ENCODE data around the gene SEC14L1. TPM values are rescaled to one million over a fixed set of nuclear protein-coding genes. Genes with fewer than 3 reads are reported as not detected.
A peak's percentile ranks its signal among the peaks of the same experiment; 100 is the strongest.

The SEC14L1 gene
- total and polyA plus RNA-seq, 2 donors = 13.5 to 28.7 TPM

GRCh38 chr17:77203846-77204245 is 63.1 kb downstream of the SEC14L1 start:
- H3K4me1 ChIP-seq (ENCODE audit: control insufficient read depth in 2 of 2, insufficient read depth in 2 of 2, low read length in 2 of 2) = no peaks in the 10 kb centered on the region
- 98% methylated on average over 13 of the region's 13 CpGs for WGBS
- no peak overlapping the region for H3K27ac ChIP-seq (ENCODE audit: low read depth in 1 of 2, low read length in 1 of 2)
- no peaks in the 10 kb centered on the region for H3K27me3 ChIP-seq (ENCODE audit: control insufficient read depth in 2 of 2, insufficient read depth in 1 of 2, low read length in 1 of 2)
- peaks cover 73 to 74% of the 10 kb centered on the region in 2 donors for H3K36me3 ChIP-seq (ENCODE audit: control insufficient read depth in 2 of 2, insufficient read depth in 2 of 2, low read length in 1 of 2)
- H3K4me3 ChIP-seq (ENCODE audit: low read length in 2 of 2) = no peak overlapping the region
- no peak for DNase-seq (ENCODE audit: low read depth in 6 of 9, low spot score in 9 of 9)
- H3K9me3 ChIP-seq (ENCODE audit: control insufficient read depth in 2 of 2, insufficient read depth in 1 of 2, low read length in 1 of 2) = no peaks in the 10 kb centered on the region

GRCh38 chr17:77204536-77204935 is 63.8 kb downstream of the SEC14L1 start:
- Histone ChIP-seq H3K36me3 (ENCODE audit: control insufficient read depth in 2 of 2, insufficient read depth in 2 of 2, low read length in 1 of 2) (peaks cover 73 to 74% of the 10 kb centered on the region in 2 donors), H3K27ac (ENCODE audit: low read depth in 1 of 2, low read length in 1 of 2) (no peak overlapping the region), H3K4me3 (ENCODE audit: low read length in 2 of 2) (no peak overlapping the region), H3K27me3 (ENCODE audit: control insufficient read depth in 2 of 2, insufficient read depth in 1 of 2, low read length in 1 of 2) (no peaks in the 10 kb centered on the region), H3K4me1 (ENCODE audit: control insufficient read depth in 2 of 2, insufficient read depth in 2 of 2, low read length in 2 of 2) (no peaks in the 10 kb centered on the region), H3K9me3 (ENCODE audit: control insufficient read depth in 2 of 2, insufficient read depth in 1 of 2, low read length in 1 of 2) (no peaks in the 10 kb centered on the region)
- no peak for DNase-seq (ENCODE audit: low read depth in 6 of 9, low spot score in 9 of 9)
- 98% methylated on average over 8 of the region's 8 CpGs for WGBS

GRCh38 chr17:77205396-77206125 is 64.8 kb downstream of the SEC14L1 start:
- Histone ChIP-seq H3K9me3 (ENCODE audit: control insufficient read depth in 2 of 2, insufficient read depth in 1 of 2, low read length in 1 of 2) (no peaks in the 10 kb centered on the region), H3K4me1 (ENCODE audit: control insufficient read depth in 2 of 2, insufficient read depth in 2 of 2, low read length in 2 of 2) (peaks cover 0 to 9% of the 10 kb centered on the region in 2 donors), H3K27me3 (ENCODE audit: control insufficient read depth in 2 of 2, insufficient read depth in 1 of 2, low read length in 1 of 2) (no peaks in the 10 kb centered on the region), H3K27ac (ENCODE audit: low read depth in 1 of 2, low read length in 1 of 2) (no peak overlapping the region), H3K4me3 (ENCODE audit: low read length in 2 of 2) (no peak overlapping the region), H3K36me3 (ENCODE audit: control insufficient read depth in 2 of 2, insufficient read depth in 2 of 2, low read length in 1 of 2) (peaks cover 72 to 73% of the 10 kb centered on the region in 2 donors)
- no peak for DNase-seq (ENCODE audit: low read depth in 6 of 9, low spot score in 9 of 9)
- WGBS = 94% methylated on average over 9 of the region's 9 CpGs

GRCh38 chr17:77206158-77206956 is 65.6 kb downstream of the SEC14L1 start:
- Histone ChIP-seq H3K27ac (ENCODE audit: low read depth in 1 of 2, low read length in 1 of 2) (no peak overlapping the region), H3K9me3 (ENCODE audit: control insufficient read depth in 2 of 2, insufficient read depth in 1 of 2, low read length in 1 of 2) (no peaks in the 10 kb centered on the region), H3K36me3 (ENCODE audit: control insufficient read depth in 2 of 2, insufficient read depth in 2 of 2, low read length in 1 of 2) (peaks cover 72 to 73% of the 10 kb centered on the region in 2 donors), H3K4me3 (ENCODE audit: low read length in 2 of 2) (no peak overlapping the region), H3K27me3 (ENCODE audit: control insufficient read depth in 2 of 2, insufficient read depth in 1 of 2, low read length in 1 of 2) (no peaks in the 10 kb centered on the region), H3K4me1 (ENCODE audit: control insufficient read depth in 2 of 2, insufficient read depth in 2 of 2, low read length in 2 of 2) (peaks cover 0 to 12% of the 10 kb centered on the region in 2 donors)
- 76% methylated on average over 14 of the region's 14 CpGs for WGBS
- no peak for DNase-seq (ENCODE audit: low read depth in 6 of 9, low spot score in 9 of 9)

GRCh38 chr17:77207689-77208216 is 67.0 kb downstream of the SEC14L1 start:
- no peak for DNase-seq (ENCODE audit: low read depth in 6 of 9, low spot score in 9 of 9)
- Histone ChIP-seq H3K4me3 (ENCODE audit: low read length in 2 of 2) (no peak overlapping the region), H3K4me1 (ENCODE audit: control insufficient read depth in 2 of 2, insufficient read depth in 2 of 2, low read length in 2 of 2) (peaks cover 0 to 12% of the 10 kb centered on the region in 2 donors), H3K9me3 (ENCODE audit: control insufficient read depth in 2 of 2, insufficient read depth in 1 of 2, low read length in 1 of 2) (no peaks in the 10 kb centered on the region), H3K36me3 (ENCODE audit: control insufficient read depth in 2 of 2, insufficient read depth in 2 of 2, low read length in 1 of 2) (peaks cover 79 to 83% of the 10 kb centered on the region in 2 donors), H3K27ac (ENCODE audit: low read depth in 1 of 2, low read length in 1 of 2) (no peak overlapping the region), H3K27me3 (ENCODE audit: control insufficient read depth in 2 of 2, insufficient read depth in 1 of 2, low read length in 1 of 2) (no peaks in the 10 kb centered on the region)
- WGBS = 96% methylated on average over 9 of the region's 9 CpGs

- H3K36me3 ChIP-seq (ENCODE audit: control insufficient read depth in 2 of 2, insufficient read depth in 2 of 2, low read length in 1 of 2) = peaks cover 81 to 88% of the 10 kb centered on the region in 2 donors
- H3K27ac ChIP-seq (ENCODE audit: low read depth in 1 of 2, low read length in 1 of 2) = no peak overlapping the region
- WGBS = 95% methylated on average over 16 of the region's 16 CpGs
- H3K4me3 ChIP-seq (ENCODE audit: low read length in 2 of 2) = no peak overlapping the region
- no peaks in the 10 kb centered on the region for H3K27me3 ChIP-seq (ENCODE audit: control insufficient read depth in 2 of 2, insufficient read depth in 1 of 2, low read length in 1 of 2)
- no peaks in the 10 kb centered on the region for H3K9me3 ChIP-seq (ENCODE audit: control insufficient read depth in 2 of 2, insufficient read depth in 1 of 2, low read length in 1 of 2)
- DNase-seq (ENCODE audit: low read depth in 6 of 9, low spot score in 9 of 9) = no peak
- H3K4me1 ChIP-seq (ENCODE audit: control insufficient read depth in 2 of 2, insufficient read depth in 2 of 2, low read length in 2 of 2) = peaks cover 0 to 12% of the 10 kb centered on the region in 2 donors
Observed at GRCh38 chr17:77208217-77208808, 67.5 kb downstream of the SEC14L1 start.

- H3K4me1 ChIP-seq (ENCODE audit: control insufficient read depth in 2 of 2, insufficient read depth in 2 of 2, low read length in 2 of 2) = peaks cover 0 to 12% of the 10 kb centered on the region in 2 donors
- H3K9me3 ChIP-seq (ENCODE audit: control insufficient read depth in 2 of 2, insufficient read depth in 1 of 2, low read length in 1 of 2) = no peaks in the 10 kb centered on the region
- H3K36me3 ChIP-seq (ENCODE audit: control insufficient read depth in 2 of 2, insufficient read depth in 2 of 2, low read length in 1 of 2) = peaks cover 81 to 86% of the 10 kb centered on the region in 2 donors
- no peak for DNase-seq (ENCODE audit: low read depth in 6 of 9, low spot score in 9 of 9)
- no peaks in the 10 kb centered on the region for H3K27me3 ChIP-seq (ENCODE audit: control insufficient read depth in 2 of 2, insufficient read depth in 1 of 2, low read length in 1 of 2)
- H3K27ac ChIP-seq (ENCODE audit: low read depth in 1 of 2, low read length in 1 of 2) = no peak overlapping the region
- WGBS = 96% methylated on average over 3 of the region's 3 CpGs
- H3K4me3 ChIP-seq (ENCODE audit: low read length in 2 of 2) = no peak overlapping the region
Observed at GRCh38 chr17:77208856-77209255, 68.1 kb downstream of the SEC14L1 start.

- Histone ChIP-seq H3K36me3 (ENCODE audit: control insufficient read depth in 2 of 2, insufficient read depth in 2 of 2, low read length in 1 of 2) (peaks cover 83 to 87% of the 10 kb centered on the region in 2 donors), H3K27ac (ENCODE audit: low read depth in 1 of 2, low read length in 1 of 2) (peak overlapping the region in 1 of 2 donors; percentile 33), H3K27me3 (ENCODE audit: control insufficient read depth in 2 of 2, insufficient read depth in 1 of 2, low read length in 1 of 2) (no peaks in the 10 kb centered on the region), H3K4me3 (ENCODE audit: low read length in 2 of 2) (no peak overlapping the region), H3K4me1 (ENCODE audit: control insufficient read depth in 2 of 2, insufficient read depth in 2 of 2, low read length in 2 of 2) (peaks cover 0 to 12% of the 10 kb centered on the region in 2 donors), H3K9me3 (ENCODE audit: control insufficient read depth in 2 of 2, insufficient read depth in 1 of 2, low read length in 1 of 2) (peaks cover 0 to 2% of the 10 kb centered on the region in 2 donors)
- no peak for DNase-seq (ENCODE audit: low read depth in 6 of 9, low spot score in 9 of 9)
- 96% methylated on average over 13 of the region's 13 CpGs for WGBS
Observed at GRCh38 chr17:77209330-77209748, 68.6 kb downstream of the SEC14L1 start.

Data from thymus (tissue), 11 donors.